Right cardiac atrium (tissue), 5 donors: ENCODE measurements around the gene ABCC6. TPM values are rescaled to one million over a fixed set of nuclear protein-coding genes. Genes with fewer than 3 reads are reported as not detected.
"Not testable (repeated sequence)": the region's sequence is repeated elsewhere in the genome, so short reads cannot be mapped to it uniquely, and the experiment has no call there.

Source experiments
- ATAC-seq, 2 donors: fragments of 200-7000 bp; cut with Tn5 transposase; one replicate each; pipeline versions ENCODE4 v1.8.0 to v1.9.1; 2020; ENCODE audit warnings: moderate library complexity in 2 of 2, mild to moderate bottlenecking in 1 of 2
- DNase-seq, 3 donors: peaks; one replicate each; pipeline ENCODE4 v3.0.0-alpha.2; 2020
- H3K27ac ChIP-seq: one replicate; pipeline ENCODE4 v1.5.1; 2013; ENCODE audit warnings: mild to moderate bottlenecking, low read length, control low read depth, moderate library complexity
- H3K27me3 ChIP-seq: one replicate; pipeline ENCODE4 v1.6.1; 2013; ENCODE audit not compliant: control insufficient read depth, insufficient read depth
- H3K4me1 ChIP-seq: one replicate; pipeline ENCODE4 v1.6.1; 2013; ENCODE audit warnings: low read length; ENCODE audit not compliant: control insufficient read depth, insufficient read depth
- H3K4me3 ChIP-seq: one replicate; pipeline ENCODE4 v1.5.1; 2013; ENCODE audit warnings: low read length, control low read depth
- H3K9me3 ChIP-seq: one replicate; pipeline ENCODE4 v1.6.1; 2013; ENCODE audit warnings: low read length; ENCODE audit not compliant: control insufficient read depth
- WGBS: extraction: QIAGEN DNeasy Blood & Tissue Kit; methylation state at CpG from one replicate; pipeline ENCODE4 v1.1.7; 2013; 5-methylcytosine and 5-hydroxymethylcytosine counted together
- intact Hi-C, 4 donors: fragments of 100-400 bp; cut with DNase I; formaldehyde crosslinking; loops; one replicate each; pipeline versions ENCODE4 v1.11.0 to v1.14.0; 2022 to 2023
- long read RNA-seq, 4 donors: library from polyadenylated mRNA; unstranded; transcript quantifications; one replicate each; pipeline ENCODE4 v2.0.0, GENCODE V29; 2020 to 2021
- polyA plus RNA-seq: library from polyadenylated mRNA; stranded (reverse); fragments of 200-250 nt; gene quantifications from one replicate; pipeline ENCODE4 v1.2.3, GENCODE V29; 2013
- total RNA-seq, 4 donors: library from RNA; stranded (reverse); fragmentation: NEBNext Ultra II Directional; extraction: Animal tissue kit (Norgen Biotek cat#: 25700); gene quantifications; one replicate each; pipeline ENCODE4 v1.2.1, GENCODE V29; 2021
- donor health status: healthy with polysubstance abuse.
- donor health status: DM: no; HTN: yes; CAD: no.
- donor health status: DM: no; HTN: no; CAD: no.
- donor health status: DM: no; HTN: yes; CAD: no; lungs with severe emphysema.
- donor health status: DM: yes; HTN: yes; CAD: no.

ABCC6 gene
- total RNA-seq, result 1 to 10 TPM; 2.9 to 5.7 (median 4.5) TPM
- polyA plus RNA-seq, result 7.7 TPM
- long read RNA-seq, donor 1, partial matches to known transcripts, result 0 of 1 reads
- long read RNA-seq, donor 1, other reads (novel, unspliced or antisense), result 0 of 1 reads
- long read RNA-seq, donor 2, full-length matches to known transcripts, result 5 of 6 reads
- long read RNA-seq, donor 2, partial matches to known transcripts, result 1 of 6 reads
- long read RNA-seq, donor 2, other reads (novel, unspliced or antisense), result 0 of 6 reads
- long read RNA-seq, donor 3, partial matches to known transcripts, result 2 of 4 reads
- long read RNA-seq, donor 3, other reads (novel, unspliced or antisense), result 2 of 4 reads
- long read RNA-seq, donor 4, full-length matches to known transcripts, result 1 of 2 reads
- long read RNA-seq, donor 4, partial matches to known transcripts, result 0 of 2 reads
- long read RNA-seq, donor 4, other reads (novel, unspliced or antisense), result 1 of 2 reads

DNA sequence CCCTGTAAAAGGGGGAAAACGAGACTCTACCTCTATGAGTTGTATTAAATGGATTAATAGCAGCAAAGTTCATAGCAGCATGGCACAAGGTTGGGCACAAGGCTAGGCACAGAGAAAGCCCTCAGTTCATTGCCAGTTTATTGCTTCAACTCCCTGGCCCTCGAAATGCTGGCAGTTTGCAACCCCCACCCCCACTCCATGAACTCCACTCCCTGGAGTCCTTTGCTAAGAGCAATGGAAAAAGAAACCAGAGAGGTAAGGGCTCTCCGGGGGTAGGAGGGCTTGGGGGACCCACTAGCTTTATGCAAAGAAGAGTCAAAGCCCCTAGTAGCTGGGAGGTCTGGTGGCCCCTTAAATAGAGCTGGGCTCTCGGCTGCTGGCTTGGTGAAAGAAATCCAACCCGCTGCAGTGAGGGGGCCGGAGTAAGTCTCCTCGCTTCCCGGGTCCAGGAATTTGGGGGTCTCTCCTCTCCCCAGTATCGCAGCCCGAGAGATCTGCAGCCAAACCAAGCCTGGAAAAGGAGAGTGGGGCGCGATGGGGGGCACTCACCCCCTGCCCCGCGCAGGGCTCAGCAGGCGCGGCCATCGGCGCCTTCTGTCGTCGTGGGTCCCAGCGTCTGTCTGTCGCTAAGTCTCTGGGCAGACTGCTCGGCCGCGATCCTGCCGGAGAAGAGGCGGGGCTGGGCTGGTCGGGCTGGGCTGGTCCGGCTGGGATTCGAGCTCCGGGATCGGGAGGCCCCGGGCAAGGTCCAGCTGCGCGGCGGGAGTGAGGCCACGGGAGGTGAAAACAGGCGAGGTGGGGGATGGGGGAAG lies at the start of gene ABCC6:
Gene ABCC6, minus strand, starts transcription at position 645 of the 812 bp plus-strand sequence. Its CDS starts 60 bp downstream, at position 585.
- intact Hi-C loops, H3K27me3 ChIP-seq, DNase-seq, H3K4me3 ChIP-seq, H3K27ac ChIP-seq, H3K9me3 ChIP-seq, H3K4me1 ChIP-seq: not testable (repeated sequence)
- ATAC-seq, result peak; percentile 96 to 97
- WGBS, result 4% methylated on average over 18 of the region's 38 CpGs

DNA sequence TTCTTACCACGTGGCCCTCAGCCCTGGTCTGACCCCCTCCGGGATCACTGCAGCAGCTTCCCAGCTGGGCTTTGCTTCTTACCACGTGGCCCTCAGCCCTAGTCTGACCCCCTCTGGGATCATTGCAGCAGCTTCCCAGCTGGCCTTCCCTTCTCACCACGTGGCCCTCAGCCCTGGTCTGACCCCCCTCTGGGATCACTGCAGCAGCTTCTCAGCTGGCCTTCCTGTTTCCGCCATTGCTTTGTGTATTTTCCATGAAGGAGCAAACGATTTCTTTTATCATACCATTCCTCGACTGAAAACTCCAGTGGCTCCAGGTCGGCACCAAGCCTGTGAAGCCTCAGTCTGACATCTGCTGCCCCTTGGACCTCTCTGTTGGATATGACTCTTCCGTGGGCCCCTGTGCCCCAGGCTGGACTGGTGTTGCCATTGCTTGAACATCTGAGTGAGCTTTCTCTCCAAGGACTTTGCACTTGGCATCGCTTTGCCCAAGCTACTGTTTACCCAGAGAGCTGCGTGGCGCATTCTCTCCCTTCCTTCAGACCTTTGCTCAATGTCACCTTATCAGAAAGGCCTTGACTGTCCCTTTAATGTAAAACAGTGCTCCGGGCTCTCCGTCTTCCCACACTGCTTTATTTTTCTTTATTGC lies 49.4 kb upstream of the ABCC6 start:
- H3K27me3 ChIP-seq, H3K4me1 ChIP-seq, H3K4me3 ChIP-seq, DNase-seq, H3K9me3 ChIP-seq, intact Hi-C loops, H3K27ac ChIP-seq: not testable (repeated sequence)
- peak; percentile 63 to 76 for ATAC-seq
- 50% methylated on average over 4 of the region's 14 CpGs for WGBS

- peak; percentile 26 to 29 for ATAC-seq
- H3K4me3 ChIP-seq, H3K27me3 ChIP-seq, H3K9me3 ChIP-seq, H3K27ac ChIP-seq, DNase-seq, H3K4me1 ChIP-seq, intact Hi-C loops: not testable (repeated sequence)
- WGBS, result no CpG with 5 or more reads among the region's 8 CpGs
Observed at GRCh38 chr16:16271658-16272057, 48.4 kb upstream of the ABCC6 start.

- DNase-seq, H3K4me3 ChIP-seq, H3K9me3 ChIP-seq, H3K27me3 ChIP-seq, ATAC-seq, H3K4me1 ChIP-seq, intact Hi-C loops, H3K27ac ChIP-seq: not testable (repeated sequence)
- 98% methylated on average over 9 of the region's 10 CpGs for WGBS
Observed at GRCh38 chr16:16268185-16268808, 45.0 kb upstream of the ABCC6 start.

GRCh38 chr16:16267708-16268107 lies 44.4 kb upstream of the ABCC6 start:
- H3K4me1 ChIP-seq, H3K27me3 ChIP-seq, ATAC-seq, H3K4me3 ChIP-seq, intact Hi-C loops, H3K27ac ChIP-seq, H3K9me3 ChIP-seq, DNase-seq: not testable (repeated sequence)
- no CpG with 5 or more reads among the region's 3 CpGs for WGBS

DNA sequence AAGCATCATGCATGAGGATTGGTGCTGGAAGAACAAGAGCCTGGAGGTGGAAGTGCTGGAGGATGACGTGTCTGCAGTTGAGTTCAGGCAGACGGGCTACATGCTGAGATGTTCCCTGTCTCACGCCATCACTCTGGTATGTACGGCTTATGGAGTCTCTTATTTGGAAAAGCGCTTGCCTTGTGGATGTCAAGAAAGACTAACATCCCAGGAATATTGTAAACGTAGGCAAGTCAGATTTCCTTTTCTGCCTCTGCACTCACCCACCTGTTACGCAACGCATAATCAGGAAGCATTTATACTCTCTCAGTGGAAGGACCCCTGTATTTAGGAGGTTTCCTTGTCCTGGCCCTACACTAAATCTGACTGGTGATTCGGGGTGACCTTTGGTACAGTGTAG lies 41.8 kb upstream of the ABCC6 start:
- ATAC-seq, intact Hi-C loops, H3K27me3 ChIP-seq, H3K4me1 ChIP-seq, H3K9me3 ChIP-seq, H3K27ac ChIP-seq, H3K4me3 ChIP-seq, DNase-seq: not testable (repeated sequence)
- WGBS, result 91% methylated on average over 7 of the region's 9 CpGs

DNA sequence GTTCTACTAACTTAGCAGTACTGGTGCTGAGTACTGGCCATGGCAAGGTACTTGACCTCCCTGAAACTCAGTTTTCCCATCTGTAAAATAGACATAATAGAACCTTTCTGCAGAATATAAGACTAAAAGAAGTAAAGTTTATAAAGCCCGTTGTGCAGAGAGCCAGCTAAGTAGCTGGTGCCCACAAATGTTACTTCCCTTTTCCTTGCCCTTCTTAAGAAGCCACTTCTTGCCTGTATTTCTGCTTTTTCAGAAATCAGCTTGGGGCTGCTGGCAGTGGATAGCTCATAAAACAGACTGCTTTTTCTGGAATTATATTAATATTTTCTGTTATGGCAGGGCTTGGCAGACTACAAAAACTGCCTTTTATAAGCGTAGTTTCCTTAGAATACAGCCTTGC lies 40.7 kb upstream of the ABCC6 start:
- H3K4me3 ChIP-seq, H3K9me3 ChIP-seq, DNase-seq, H3K27ac ChIP-seq, H3K27me3 ChIP-seq, H3K4me1 ChIP-seq, ATAC-seq, intact Hi-C loops: not testable (repeated sequence)
- WGBS, result no CpG with 5 or more reads among the region's 2 CpGs

DNA sequence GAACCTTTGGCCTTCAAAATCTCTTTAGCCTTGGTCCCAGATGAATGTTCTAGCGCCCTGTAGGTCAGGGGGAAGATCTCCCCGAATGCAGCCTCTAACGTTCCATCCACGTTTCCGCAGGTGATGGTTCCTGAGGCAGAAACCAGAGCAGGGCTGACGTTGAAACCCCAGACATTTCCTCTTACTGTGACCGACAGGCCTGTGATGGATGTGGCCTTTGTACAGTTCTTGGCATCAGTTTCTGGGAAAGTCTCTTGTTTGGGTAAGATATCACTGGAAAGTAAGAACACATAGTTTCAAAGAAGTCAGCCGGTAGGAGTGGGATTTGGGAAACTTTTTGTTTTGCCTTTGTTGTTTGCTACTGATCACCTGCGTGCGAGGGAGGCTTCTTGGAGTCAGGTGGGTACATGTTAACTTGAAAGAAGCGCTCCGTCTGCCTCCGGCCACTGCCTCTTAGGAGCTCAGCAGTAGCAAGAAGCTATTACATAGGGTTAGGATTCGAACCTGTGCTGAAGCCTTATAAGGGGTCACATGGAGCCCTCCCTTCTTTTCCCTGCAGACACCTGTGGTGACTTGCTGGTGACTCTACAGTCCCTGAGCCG lies 39.8 kb upstream of the ABCC6 start:
- H3K27ac ChIP-seq, DNase-seq, H3K9me3 ChIP-seq, H3K27me3 ChIP-seq, H3K4me1 ChIP-seq, intact Hi-C loops, H3K4me3 ChIP-seq: not testable (repeated sequence)
- WGBS, result 83% methylated on average over 11 of the region's 15 CpGs
- ATAC-seq, result peak in 1 of 2 donors; percentile 60

DNA sequence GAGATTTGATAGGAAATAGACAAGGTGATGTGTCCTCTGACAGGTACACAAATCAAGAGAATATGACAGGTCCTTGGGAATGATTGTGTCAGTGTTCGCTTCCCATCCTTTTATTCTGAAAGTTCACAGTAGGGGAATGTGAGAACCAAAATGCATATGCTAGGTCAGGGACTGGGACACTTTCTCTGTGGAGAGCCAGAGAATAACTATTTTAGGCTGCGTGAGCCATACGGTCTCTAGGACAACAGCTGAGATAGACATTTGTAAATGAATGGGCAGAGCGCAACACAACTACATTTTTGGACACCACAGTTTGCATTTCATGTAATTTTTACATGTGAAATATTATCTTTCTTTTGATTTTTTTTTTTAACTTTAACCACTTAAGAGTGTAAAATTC lies 36.7 kb upstream of the ABCC6 start:
- DNase-seq, H3K27me3 ChIP-seq, H3K27ac ChIP-seq, intact Hi-C loops, H3K9me3 ChIP-seq, H3K4me3 ChIP-seq, H3K4me1 ChIP-seq: not testable (repeated sequence)
- ATAC-seq, result peak in 1 of 2 donors; percentile 34
- WGBS, result no CpG with 5 or more reads among the region's 4 CpGs

DNA sequence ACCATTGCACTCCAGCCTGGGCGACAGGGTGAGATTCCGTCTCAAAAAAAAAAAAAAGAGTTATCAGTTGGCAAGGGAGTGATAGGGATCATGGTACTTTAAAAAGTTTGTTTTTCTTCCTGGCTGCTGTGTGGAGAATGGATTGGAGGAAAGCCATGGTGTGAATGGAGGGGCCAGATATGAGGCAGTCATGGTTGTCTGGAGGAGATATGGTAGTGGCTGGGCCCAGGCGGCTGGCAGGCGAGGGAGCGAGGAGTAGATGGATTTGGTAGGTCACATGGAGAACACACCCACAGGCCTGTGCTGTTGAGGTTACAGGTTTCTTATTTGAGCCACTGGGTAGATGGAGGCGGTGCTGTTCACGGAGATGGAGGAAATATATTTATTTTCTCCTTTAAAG lies 35.5 kb upstream of the ABCC6 start:
- H3K9me3 ChIP-seq, H3K27me3 ChIP-seq, intact Hi-C loops, H3K27ac ChIP-seq, H3K4me3 ChIP-seq, H3K4me1 ChIP-seq: not testable (repeated sequence)
- WGBS, result 57% methylated on average over 7 of the region's 7 CpGs
- DNase-seq (peak; percentile 64 to 85 (median 83)), ATAC-seq (peak; percentile 90 to 92)
